ENCODE results near the gene CSRP2. TPM values are rescaled to one million over a fixed set of nuclear protein-coding genes. Genes with fewer than 3 reads are reported as not detected.

The CSRP2 gene
- total RNA-seq, 1 experiment from 2014 or later, result 158 TPM

GRCh38 chr12:76871082-76871481 lies 7.7 kb downstream of the CSRP2 start:
- Histone ChIP-seq H4K20me1 (ENCODE audit: control insufficient read depth, insufficient read depth, insufficient read length) (no peaks in the 10 kb centered on the region), H3K79me2 (ENCODE audit: insufficient read depth, low read length) (peaks cover 9% of the 10 kb centered on the region; the same call in 1 of the 2 replicates), H2BK15ac (ENCODE audit: low read depth, low read length) (no peak overlapping the region), H3K14ac (ENCODE audit: insufficient read depth, low read length) (no peak overlapping the region), H3K56ac (ENCODE audit: insufficient read length, low read depth, low read length) (no peak overlapping the region), H3K4me1 (ENCODE audit: insufficient read depth, low read length) (peaks cover 14% of the 10 kb centered on the region), H3K23me2 (ENCODE audit: insufficient read length, low read depth, low read length, poor library complexity, severe bottlenecking) (no peaks in the 10 kb centered on the region), H3K4ac (ENCODE audit: low read depth, low read length) (no peak overlapping the region), H3K9me3 (ENCODE audit: control insufficient read depth, low read depth, low read length) (no peaks in the 10 kb centered on the region), H2BK5ac (ENCODE audit: insufficient read length, low read length) (no peak overlapping the region), H2BK20ac (ENCODE audit: low read depth, low read length, poor library complexity, severe bottlenecking) (no peak overlapping the region), H2AFZ (ENCODE audit: low read length) (no peak overlapping the region), H2BK120ac (ENCODE audit: low read depth, low read length, poor library complexity, severe bottlenecking) (no peak overlapping the region), H3K79me1 (ENCODE audit: insufficient read depth, low read depth, low read length, poor library complexity, severe bottlenecking) (peaks cover 3% of the 10 kb centered on the region), H4K5ac (ENCODE audit: insufficient read length, low read depth, low read length) (no peak overlapping the region), H4K8ac (replicated peaks; ENCODE audit: insufficient read length, low read depth, low read length) (no peak overlapping the region), H3K9ac (ENCODE audit: extremely low read depth, insufficient read length, low read length) (no peak overlapping the region), H3K27me3 (ENCODE audit: insufficient read depth, low read length) (no peaks in the 10 kb centered on the region), H3T11ph (ENCODE audit: low read length) (no peak overlapping the region), H3K18ac (ENCODE audit: insufficient read length, low read depth, low read length) (no peak overlapping the region), H4K91ac (ENCODE audit: insufficient read length, low read depth, low read length) (no peak overlapping the region), H3K4me2 (ENCODE audit: insufficient read depth, insufficient read length, low read length) (no peak overlapping the region), H3K27ac (ENCODE audit: insufficient read length, low read depth, low read length) (no peak overlapping the region), H2BK12ac (ENCODE audit: insufficient read length, low read depth, low read length) (no peak overlapping the region), H2AK5ac (ENCODE audit: insufficient read length, low read length) (no peak overlapping the region), H3K23ac (ENCODE audit: insufficient read length, low read depth, low read length) (no peak overlapping the region)
- Mint-ChIP-seq H3K4me1 (peaks cover 53 to 61% of the 10 kb centered on the region in 2 experiments), H3K36me3 (ENCODE audit: insufficient read depth in 1 of 3, low read depth in 3 of 3) (peaks cover 11 to 22% (median 17%) of the 10 kb centered on the region in 3 experiments; a peak in 6 of 7 replicates), H3K27ac (peak overlapping the region in 1 of 3 experiments; percentile 20; a peak in 2 of 7 replicates), H3K27me3 (ENCODE audit: low read depth) (no peaks in the 10 kb centered on the region), H3K4me3 (peak overlapping the region in 1 of 2 experiments; percentile 6; a peak in 1 of 5 replicates), H3K9me3 (no peaks in the 10 kb centered on the region)
- DNase-seq, result no peak
- WGBS (ENCODE audit: extremely low coverage, insufficient read length, low lambda C conversion rate), result no CpG with 5 or more reads among the region's 2 CpGs
- TF ChIP-seq CTCF (conservative IDR thresholded peaks at IDR 0.05), result no peak

Measured in H9 (cell line).